ENCODE data around the gene FLG2. TPM values are rescaled to one million over a fixed set of nuclear protein-coding genes. Genes with fewer than 3 reads are reported as not detected.

The FLG2 gene
- total and polyA plus RNA-seq, 2 experiments from 2014 or later: not detected

DNA sequence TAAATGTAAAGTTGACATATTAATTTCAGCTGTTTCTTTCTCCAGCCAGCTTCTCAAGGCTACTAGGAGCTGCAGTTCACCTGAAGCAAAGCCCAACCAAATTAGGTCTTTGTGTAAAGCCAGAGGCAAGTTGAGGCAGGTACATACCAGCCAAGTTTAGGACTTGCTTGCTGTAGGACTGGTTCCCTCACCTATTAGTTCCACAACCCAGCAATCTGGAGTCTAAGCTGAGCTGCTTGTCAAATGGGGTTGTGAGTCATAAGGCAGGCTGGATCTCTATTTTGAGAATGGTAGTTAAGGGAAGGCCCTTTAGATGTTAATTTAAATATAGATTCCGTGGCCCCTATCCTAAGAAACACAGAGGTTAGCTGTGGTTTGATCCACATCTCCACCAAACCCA lies 7.6 kb upstream of the FLG2 start:
- Histone ChIP-seq H3K27ac (no peak overlapping the region), H3K4me1 (ENCODE audit: insufficient read depth) (no peaks in the 10 kb centered on the region), H4K20me1 (ENCODE audit: insufficient read depth, poor library complexity, severe bottlenecking) (no peaks in the 10 kb centered on the region), H3K36me3 (replicated peaks; ENCODE audit: insufficient read depth, low read depth) (no peaks in the 10 kb centered on the region), H3K9me2 (replicated peaks; ENCODE audit: insufficient read depth) (no peaks in the 10 kb centered on the region), H3K4me3 (no peak overlapping the region), H3K9me3 (ENCODE audit: low read depth) (no peaks in the 10 kb centered on the region), H3K27me3 (no peaks in the 10 kb centered on the region), H3K4me2 (no peak overlapping the region), H3K79me2 (no peaks in the 10 kb centered on the region), H2AFZ (no peak overlapping the region)
- 3% methylated on average over 1 of the region's 1 CpG for WGBS (ENCODE audit: low lambda C conversion rate, missing lambda C conversion rate)
- TF ChIP-seq EZH2phosphoT487 (IDR thresholded peaks at IDR 0.05; ENCODE audit: low read depth, severe bottlenecking, unreplicated experiment): no peak
- TF ChIP-seq, protein P1, sequence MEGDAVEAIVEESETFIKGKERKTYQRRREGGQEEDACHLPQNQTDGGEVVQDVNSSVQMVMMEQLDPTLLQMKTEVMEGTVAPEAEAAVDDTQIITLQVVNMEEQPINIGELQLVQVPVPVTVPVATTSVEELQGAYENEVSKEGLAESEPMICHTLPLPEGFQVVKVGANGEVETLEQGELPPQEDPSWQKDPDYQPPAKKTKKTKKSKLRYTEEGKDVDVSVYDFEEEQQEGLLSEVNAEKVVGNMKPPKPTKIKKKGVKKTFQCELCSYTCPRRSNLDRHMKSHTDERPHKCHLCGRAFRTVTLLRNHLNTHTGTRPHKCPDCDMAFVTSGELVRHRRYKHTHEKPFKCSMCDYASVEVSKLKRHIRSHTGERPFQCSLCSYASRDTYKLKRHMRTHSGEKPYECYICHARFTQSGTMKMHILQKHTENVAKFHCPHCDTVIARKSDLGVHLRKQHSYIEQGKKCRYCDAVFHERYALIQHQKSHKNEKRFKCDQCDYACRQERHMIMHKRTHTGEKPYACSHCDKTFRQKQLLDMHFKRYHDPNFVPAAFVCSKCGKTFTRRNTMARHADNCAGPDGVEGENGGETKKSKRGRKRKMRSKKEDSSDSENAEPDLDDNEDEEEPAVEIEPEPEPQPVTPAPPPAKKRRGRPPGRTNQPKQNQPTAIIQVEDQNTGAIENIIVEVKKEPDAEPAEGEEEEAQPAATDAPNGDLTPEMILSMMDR (IDR thresholded peaks at IDR 0.05; ENCODE audit: poor library complexity): no peak
- TF ChIP-seq EZH2 (IDR thresholded peaks at IDR 0.05; ENCODE audit: borderline replicate concordance): no peak
- no peak for DNase-seq (ENCODE audit: low spot score)

DNA sequence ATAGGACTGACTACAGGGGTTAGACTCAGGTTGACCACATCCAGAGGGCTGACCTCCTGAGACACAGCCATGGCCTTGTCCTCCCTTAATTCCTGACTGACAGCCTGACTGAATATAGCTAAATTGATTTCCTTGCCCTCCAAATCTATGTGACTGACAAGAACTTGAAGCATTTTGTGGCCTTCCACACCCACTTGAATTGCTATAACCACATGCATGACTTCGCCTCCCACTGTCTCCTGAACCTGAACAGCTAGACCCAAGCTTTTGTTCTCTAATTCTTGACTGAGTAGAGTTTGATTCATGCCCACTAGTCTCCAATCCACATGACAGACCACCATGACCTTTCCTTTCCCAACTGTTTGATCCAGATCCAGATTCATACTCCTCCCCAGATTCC lies 3.1 kb downstream of the FLG2 start:
- Histone ChIP-seq H3K4me3 (no peak overlapping the region), H3K4me1 (ENCODE audit: insufficient read depth) (no peaks in the 10 kb centered on the region), H3K79me2 (no peaks in the 10 kb centered on the region), H4K20me1 (ENCODE audit: insufficient read depth, poor library complexity, severe bottlenecking) (no peaks in the 10 kb centered on the region), H2AFZ (no peak overlapping the region), H3K36me3 (replicated peaks; ENCODE audit: insufficient read depth, low read depth) (no peaks in the 10 kb centered on the region), H3K9me3 (ENCODE audit: low read depth) (no peaks in the 10 kb centered on the region), H3K9me2 (replicated peaks; ENCODE audit: insufficient read depth) (no peaks in the 10 kb centered on the region), H3K27me3 (no peaks in the 10 kb centered on the region), H3K4me2 (no peak overlapping the region), H3K27ac (no peak overlapping the region)
- DNase-seq (ENCODE audit: low spot score): no peak
- TF ChIP-seq, protein P1 (IDR thresholded peaks at IDR 0.05; ENCODE audit: poor library complexity): no peak
- TF ChIP-seq EZH2phosphoT487 (IDR thresholded peaks at IDR 0.05; ENCODE audit: low read depth, severe bottlenecking, unreplicated experiment) (no peak), EZH2 (IDR thresholded peaks at IDR 0.05; ENCODE audit: borderline replicate concordance) (no peak)
- WGBS (ENCODE audit: low lambda C conversion rate, missing lambda C conversion rate): 50% methylated on average over 1 of the region's 1 CpG

DNA sequence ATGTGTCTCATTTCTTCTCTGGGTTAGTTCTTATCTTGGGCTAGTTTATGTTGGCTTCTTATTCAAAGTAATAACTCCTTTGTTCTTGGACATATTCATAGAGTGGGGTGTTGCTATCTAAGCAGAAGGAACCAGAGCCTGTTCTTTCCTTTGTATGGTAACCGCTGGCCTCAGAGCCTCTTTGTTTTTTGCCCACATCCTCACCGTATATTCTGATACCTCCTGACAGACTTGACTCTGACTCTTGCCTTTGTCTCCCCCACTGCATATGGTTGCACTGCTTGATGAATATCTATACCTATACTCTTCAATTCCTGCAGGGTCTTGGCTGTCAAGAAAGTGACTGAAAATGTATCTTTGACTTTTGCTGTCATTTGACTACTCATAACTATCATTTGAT lies 10.2 kb downstream of the FLG2 start:
- Histone ChIP-seq H3K4me1 (ENCODE audit: insufficient read depth) (no peaks in the 10 kb centered on the region), H3K36me3 (replicated peaks; ENCODE audit: insufficient read depth, low read depth) (no peaks in the 10 kb centered on the region), H4K20me1 (ENCODE audit: insufficient read depth, poor library complexity, severe bottlenecking) (no peaks in the 10 kb centered on the region), H3K27me3 (no peaks in the 10 kb centered on the region), H3K4me3 (no peak overlapping the region), H3K9me2 (replicated peaks; ENCODE audit: insufficient read depth) (no peaks in the 10 kb centered on the region), H3K79me2 (no peaks in the 10 kb centered on the region), H3K27ac (no peak overlapping the region), H3K9me3 (ENCODE audit: low read depth) (no peaks in the 10 kb centered on the region), H2AFZ (no peak overlapping the region), H3K4me2 (no peak overlapping the region)
- no peak for DNase-seq (ENCODE audit: low spot score)
- 71% methylated on average over 2 of the region's 2 CpGs for WGBS (ENCODE audit: low lambda C conversion rate, missing lambda C conversion rate)
- TF ChIP-seq EZH2phosphoT487 (IDR thresholded peaks at IDR 0.05; ENCODE audit: low read depth, severe bottlenecking, unreplicated experiment): no peak
- TF ChIP-seq, protein P1 (IDR thresholded peaks at IDR 0.05; ENCODE audit: poor library complexity): no peak
- no peak for TF ChIP-seq EZH2 (IDR thresholded peaks at IDR 0.05; ENCODE audit: borderline replicate concordance)

DNA sequence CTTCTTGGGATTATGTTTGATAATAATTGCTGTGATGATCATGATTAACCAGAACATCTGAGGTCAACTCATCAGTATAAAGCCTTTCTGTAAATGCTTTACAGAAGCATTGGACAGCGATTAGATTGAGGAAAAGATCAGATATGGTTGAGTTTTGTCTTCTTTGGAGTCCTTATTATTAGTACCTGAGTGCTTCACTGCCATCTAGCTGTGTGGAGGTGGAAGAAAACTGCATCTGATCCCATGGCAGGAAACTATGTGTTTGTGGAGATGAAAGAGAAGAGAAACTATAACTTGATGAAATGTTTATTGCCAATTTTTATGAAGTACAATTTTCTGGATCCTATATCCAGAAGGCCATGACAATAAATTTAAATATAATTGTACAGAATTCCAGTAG lies 11.4 kb downstream of the FLG2 start:
- Histone ChIP-seq H2AFZ (no peak overlapping the region), H3K27me3 (no peaks in the 10 kb centered on the region), H3K36me3 (replicated peaks; ENCODE audit: insufficient read depth, low read depth) (no peaks in the 10 kb centered on the region), H3K4me1 (ENCODE audit: insufficient read depth) (no peaks in the 10 kb centered on the region), H3K4me3 (no peak overlapping the region), H4K20me1 (ENCODE audit: insufficient read depth, poor library complexity, severe bottlenecking) (no peaks in the 10 kb centered on the region), H3K9me2 (replicated peaks; ENCODE audit: insufficient read depth) (no peaks in the 10 kb centered on the region), H3K79me2 (no peaks in the 10 kb centered on the region), H3K9me3 (ENCODE audit: low read depth) (no peaks in the 10 kb centered on the region), H3K27ac (no peak overlapping the region), H3K4me2 (no peak overlapping the region)
- DNase-seq (ENCODE audit: low spot score): no peak
- TF ChIP-seq, protein P1 (IDR thresholded peaks at IDR 0.05; ENCODE audit: poor library complexity): no peak
- TF ChIP-seq EZH2phosphoT487 (IDR thresholded peaks at IDR 0.05; ENCODE audit: low read depth, severe bottlenecking, unreplicated experiment): no peak
- TF ChIP-seq EZH2 (IDR thresholded peaks at IDR 0.05; ENCODE audit: borderline replicate concordance): no peak
- WGBS (ENCODE audit: low lambda C conversion rate, missing lambda C conversion rate): 18% methylated on average over 1 of the region's 1 CpG
